Activated effector memory CD4-positive, alpha-beta T cell treated with Interleukin-2 at 50 U/mL for 16 hours (primary cell): Measurements from ENCODE around the gene KNL1.
"Not testable (repeated sequence)": the region's sequence is repeated elsewhere in the genome, so short reads cannot be mapped to it uniquely, and the experiment has no call there.

Experiments used
- DNase-seq: peaks from one replicate; pipeline ENCODE4 v3.0.0-alpha.2; 2020

Gene KNL1

GRCh38 chr15:40582726-40583246 lies 11.3 kb upstream of the KNL1 start:
- DNase-seq = no peak

GRCh38 chr15:40584191-40584590 lies 9.9 kb upstream of the KNL1 start:
- no peak for DNase-seq

- DNase-seq = no peak
Measured at GRCh38 chr15:40590667-40591050, 3.4 kb upstream of the KNL1 start.

- DNase-seq = no peak
Measured at GRCh38 chr15:40591389-40591788, 2.7 kb upstream of the KNL1 start.

- DNase-seq = no peak
Measured at GRCh38 chr15:40593165-40593564, 884 bp upstream of the KNL1 start.

- DNase-seq = no peak
Measured at GRCh38 chr15:40594429-40594836, 384 bp downstream of the KNL1 start.

- no peak for DNase-seq
Measured at GRCh38 chr15:40595219-40595618, 1.2 kb downstream of the KNL1 start.

- DNase-seq = no peak
Measured at GRCh38 chr15:40595773-40596172, 1.7 kb downstream of the KNL1 start.

- no peak for DNase-seq
Measured at GRCh38 chr15:40597024-40597423, 3.0 kb downstream of the KNL1 start.

GRCh38 chr15:40598126-40598525 lies 4.1 kb downstream of the KNL1 start:
- no peak for DNase-seq

- no peak for DNase-seq
Measured at GRCh38 chr15:40598672-40599071, 4.6 kb downstream of the KNL1 start.

- no peak for DNase-seq
Measured at GRCh38 chr15:40600956-40601355, 6.9 kb downstream of the KNL1 start.

- no peak for DNase-seq
Measured at GRCh38 chr15:40603935-40604334, 9.9 kb downstream of the KNL1 start.

GRCh38 chr15:40613080-40613479 lies 19.0 kb downstream of the KNL1 start:
- DNase-seq = no peak

GRCh38 chr15:40618023-40618422 lies 24.0 kb downstream of the KNL1 start:
- no peak for DNase-seq

- no peak for DNase-seq
Measured at GRCh38 chr15:40618906-40619305, 24.9 kb downstream of the KNL1 start.

GRCh38 chr15:40623361-40623760 lies 29.3 kb downstream of the KNL1 start:
- no peak for DNase-seq

- no peak for DNase-seq
Measured at GRCh38 chr15:40630313-40630712, 36.3 kb downstream of the KNL1 start.

- no peak for DNase-seq
Measured at GRCh38 chr15:40633178-40633577, 39.1 kb downstream of the KNL1 start.

- DNase-seq = no peak
Measured at GRCh38 chr15:40637221-40637745, 43.2 kb downstream of the KNL1 start.

- DNase-seq = no peak
Measured at GRCh38 chr15:40639677-40640076, 45.6 kb downstream of the KNL1 start.

- DNase-seq = no peak
Measured at GRCh38 chr15:40647523-40647922, 53.5 kb downstream of the KNL1 start.

- DNase-seq = no peak
Measured at GRCh38 chr15:40650479-40650878, 56.4 kb downstream of the KNL1 start.

GRCh38 chr15:40660686-40661085 lies 66.6 kb downstream of the KNL1 start:
- no peak for DNase-seq

GRCh38 chr15:40664909-40665308 lies 70.9 kb downstream of the KNL1 start:
- DNase-seq = no peak

- DNase-seq = not testable (repeated sequence)
Measured at GRCh38 chr15:40676290-40676689, 82.2 kb downstream of the KNL1 start.
